Mammary epithelial cell (primary cell): ENCODE results near the gene ACBD5.

Experiments
- CTCF ChIP-seq, 2 donors: IDR thresholded peaks in 1 of 2; conservative IDR thresholded peaks in 1 of 2; 2 replicates each; pipeline ENCODE4 v1.5.1; 2011 to 2012; ENCODE audit warnings: inconsistent platforms in 2 of 2, low read length in 2 of 2, mild to moderate bottlenecking in 2 of 2, control low read depth in 1 of 2, low read depth in 1 of 2; ENCODE audit not compliant: insufficient read depth in 1 of 2; ENCODE audit errors: extremely low read depth in 1 of 2
- EZH2 ChIP-seq: IDR thresholded peaks from 2 replicates; pipeline ENCODE4 v1.6.1; 2012; ENCODE audit warnings: low read length, inconsistent platforms, borderline replicate concordance

DNA sequence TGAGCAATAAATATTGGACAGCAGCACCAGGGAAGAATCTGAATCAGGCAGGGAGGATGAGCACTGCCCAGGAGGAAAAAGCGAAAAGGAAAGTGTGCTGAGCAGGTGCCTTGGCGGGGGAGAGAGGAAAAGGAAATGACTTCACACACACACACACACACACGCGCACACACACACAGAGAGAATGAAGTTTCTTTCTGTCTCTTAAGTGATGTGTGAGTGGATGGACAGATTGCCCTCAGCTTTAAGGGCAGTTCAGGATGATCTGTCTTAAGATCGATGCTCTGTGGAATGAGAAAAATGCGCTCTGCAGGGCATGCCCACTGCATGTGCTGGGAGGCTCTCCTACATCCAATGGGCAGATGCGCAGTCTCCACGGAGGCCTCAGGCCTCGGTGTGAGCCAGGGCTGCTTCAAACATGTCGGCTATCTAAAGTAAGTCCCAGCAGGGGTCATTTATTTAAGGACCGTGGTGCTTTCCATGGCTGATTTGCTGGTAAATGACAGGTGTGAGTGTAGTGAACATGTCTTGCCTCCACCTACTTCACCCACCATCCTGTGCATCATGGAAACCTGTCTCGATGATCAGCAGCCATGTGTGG is 2.5 kb upstream of the ACBD5 start:
- no peak for TF ChIP-seq CTCF (conservative IDR thresholded peaks at IDR 0.05 in 1 of 2, IDR thresholded peaks at IDR 0.05 in 1 of 2; ENCODE audit: extremely low read depth in 1 of 2, insufficient read depth in 1 of 2, low read depth in 1 of 2, low read length in 2 of 2)
- no peak for TF ChIP-seq EZH2
